HepG2 (cell line): Measurements from ENCODE around the gene ATP4B. TPM values are rescaled to one million over a fixed set of nuclear protein-coding genes. Genes with fewer than 3 reads are reported as not detected.
A peak's percentile ranks its signal among the peaks of the same experiment; 100 is the strongest.

Experiments used
- ATAC-seq: fragments of 200-7000 bp; cut with Tn5 transposase; 3 replicates; pipeline ENCODE4 v1.9.1; 2020; ENCODE audit warnings: mild to moderate bottlenecking, moderate library complexity
- BruUV-seq: library from RNA; stranded (reverse); fragments of 400-500 nt; replicated peaks from 2 replicates; lab custom pipeline; 2021; lab: Mats Ljungman, UMichigan
- CTCF ChIA-PET: fragments of 300-600 bp; formaldehyde crosslinking; extraction: SDS; loops from one replicate; lab custom pipeline; 2021; ENCODE audit warnings: low total read pairs, inconsistent platforms, low intra/inter-chr PET ratio; lab: Yijun Ruan, JAX
- POLR2A ChIA-PET: fragments of 350-600 bp; sonication (Branson Sonifier 250); formaldehyde crosslinking; loops from one replicate; lab custom pipeline; 2020; ENCODE audit warnings: antibody characterized with exemption, inconsistent platforms; lab: Yijun Ruan, JAX
- DNase-seq: peaks from one replicate; pipeline ENCODE4 v3.0.0-alpha.2; 2015; ENCODE audit warnings: low spot score
- FAIRE-seq: peaks from 3 replicates; lab custom pipeline; 2011; peaks lifted over from hg19 to GRCh38; lab: Jason Lieb, UNC
- H2AFZ ChIP-seq: one replicate; pipeline ENCODE4 v1.6.1; 2011; ENCODE audit warnings: low read length, inconsistent platforms
- H3K27ac ChIP-seq: fragments of 300-600 bp; 3 replicates; pipeline ENCODE4 v1.8.0; 2011; ENCODE audit warnings: mixed run types, mild to moderate bottlenecking, mixed read lengths, low read length, inconsistent platforms; ENCODE audit not compliant: insufficient read depth; ENCODE audit errors: extremely low read length
- H3K27me3 ChIP-seq, 2 experiments: fragments of 200-600 bp in 1 of 2; 2 replicates in 1 of 2; 3 replicates in 1 of 2; pipeline versions ENCODE4 v1.6.0 to v1.8.0; 2011; ENCODE audit warnings: low read length in 2 of 2, mild to moderate bottlenecking in 2 of 2, moderate library complexity in 2 of 2, inconsistent platforms in 1 of 2; ENCODE audit not compliant: insufficient read depth in 2 of 2, control insufficient read depth in 1 of 2
- H3K36me3 ChIP-seq, 2 experiments: fragments of 200-600 bp in 1 of 2; replicated peaks in 1 of 2; 2 replicates in 1 of 2; 3 replicates in 1 of 2; pipeline versions ENCODE4 v1.5.1 to v1.8.0; 2011; ENCODE audit warnings: low read length in 2 of 2, inconsistent platforms in 1 of 2; ENCODE audit not compliant: insufficient read depth in 2 of 2, control insufficient read depth in 1 of 2
- H3K4me1 ChIP-seq: 2 replicates; pipeline ENCODE4 v1.5.1; 2012; ENCODE audit warnings: low read length, inconsistent platforms; ENCODE audit not compliant: insufficient read depth
- H3K4me2 ChIP-seq: 2 replicates; pipeline ENCODE4 v1.6.0; 2011; ENCODE audit warnings: low read depth, low read length, inconsistent platforms
- H3K4me3 ChIP-seq, 3 experiments: fragments of 200-600 bp in 1 of 3; sonication (generic), shearing (Covaris generic) in 1 of 3; replicated peaks in 1 of 3; 2 replicates each; pipeline ENCODE4 v1.5.1; 2011 to 2016; ENCODE audit warnings: low read length in 3 of 3, inconsistent platforms in 2 of 3, low read depth in 2 of 3, mild to moderate bottlenecking in 2 of 3, control low read depth in 1 of 3, mixed read lengths in 1 of 3; ENCODE audit not compliant: insufficient read depth in 1 of 3
- H3K79me2 ChIP-seq: one replicate; pipeline ENCODE4 v1.6.1; 2011; ENCODE audit warnings: low read length, inconsistent platforms; ENCODE audit not compliant: insufficient read depth
- H3K9ac ChIP-seq: 2 replicates; pipeline ENCODE4 v1.6.0; 2011; ENCODE audit warnings: mild to moderate bottlenecking, low read depth, low read length, inconsistent platforms; ENCODE audit not compliant: insufficient read depth
- H3K9me3 ChIP-seq: 2 replicates; pipeline ENCODE4 v1.5.1; 2012; ENCODE audit warnings: mild to moderate bottlenecking, low read length
- H4K20me1 ChIP-seq: 2 replicates; pipeline ENCODE4 v1.6.0; 2011; ENCODE audit warnings: inconsistent platforms, mild to moderate bottlenecking, low read length, moderate library complexity; ENCODE audit not compliant: insufficient read depth
- KAT8 ChIP-seq: IDR thresholded peaks from 2 replicates; pipeline ENCODE4 v1.6.1; 2016; ENCODE audit warnings: missing genetic modification reagents, missing compliant biosample characterization
- TRIM22 ChIP-seq: fragments of 450-650 bp; IDR thresholded peaks from 2 replicates; pipeline ENCODE4 v1.6.1; 2017
- ZNF18 ChIP-seq: sonication (generic); formaldehyde crosslinking; IDR thresholded peaks from 2 replicates; pipeline ENCODE4 v1.8.0; 2022; ENCODE audit warnings: mild to moderate bottlenecking, missing genetic modification reagents; ENCODE audit not compliant: insufficient replicate concordance
- WGBS: methylation state at CpG from one replicate; pipeline ENCODE4 v1.1.6; 2017; ENCODE audit warnings: low lambda C conversion rate; 5-methylcytosine and 5-hydroxymethylcytosine counted together
- in situ Hi-C: cut with HindIII; loops from 2 replicates; pipeline ENCODE4 v1.10.0; 2017; ENCODE audit warnings: low pct_unique_long_range_greater_than_20kb; ENCODE audit not compliant: extremely low pct_ligation_motif_present
- intact Hi-C: fragments of 100-400 bp; cut with micrococcal nuclease; formaldehyde crosslinking; loops from one replicate; pipeline ENCODE4 v1.10.0; 2022; ENCODE audit not compliant: unreplicated experiment
- polyA plus RNA-seq, 8 experiments: library from polyadenylated mRNA; depleted of rRNA in 3 of 8; stranded (reverse) in 7 of 8; unstranded in 1 of 8; fragments of >200 nt; fragmentation: Illumina TruSeq in 4 of 8; extraction: Trizol in 4 of 8; gene quantifications; 2 replicates each; pipeline versions ENCODE4 v1.2.1 to v1.2.3, GENCODE V29; 2011 to 2016; ENCODE audit warnings: low read depth in 4 of 8, missing spikeins in 1 of 8, mixed read lengths in 1 of 8; ENCODE audit not compliant: insufficient read depth in 1 of 8
- total RNA-seq, 5 experiments: library from RNA; depleted of rRNA; stranded (reverse); fragments of >200 nt; fragmentation: Illumina TruSeq; extraction: Trizol; gene quantifications; 2 replicates each; pipeline ENCODE4 v1.2.3, GENCODE V29; 2016; ENCODE audit warnings: low read depth in 1 of 5

The ATP4B gene
- total and polyA plus RNA-seq, 2 of the 13 experiments (the other 11 are each of a cell fraction or from before 2014, with no cell fraction given), result not detected

GRCh38 chr13:113653264-113654174 is 4.5 kb downstream of the ATP4B start:
- Histone ChIP-seq H3K9ac (no peak overlapping the region), H2AFZ (no peak overlapping the region), H3K4me3 (no peak overlapping the region), H3K4me1 (peaks cover 6% of the 10 kb centered on the region; the same call in 1 of the 2 replicates), H4K20me1 (no peaks in the 10 kb centered on the region), H3K27ac (no peak overlapping the region), H3K36me3 (no peaks in the 10 kb centered on the region), H3K4me2 (no peak overlapping the region), H3K9me3 (no peaks in the 10 kb centered on the region), H3K79me2 (no peaks in the 10 kb centered on the region), H3K27me3 (peaks cover 0 to 15% of the 10 kb centered on the region in 2 experiments; a peak in 3 of 5 replicates)
- ATAC-seq (no peak), DNase-seq (no peak), FAIRE-seq (no peak)
- TF ChIP-seq TRIM22 (no peak), ZNF18 (CRISPR knock-in tag) (peak; percentile 89), KAT8 (CRISPR knock-in tag) (no peak)
- intact Hi-C loops (no loop called here), in situ Hi-C loops (no loop called here)
- 78% methylated on average over 23 of the region's 24 CpGs for WGBS
- BruUV-seq, result no TSS peak
- POLR2A ChIA-PET, result no interaction called here
- CTCF ChIA-PET, result no interaction called here
